Glomerular visceral epithelial cell (primary cell): ENCODE results near the gene POLD2.
A peak's percentile ranks its signal among the peaks of the same experiment; 100 is the strongest.
"Not testable (repeated sequence)": the region's sequence is repeated elsewhere in the genome, so short reads cannot be mapped to it uniquely, and the experiment has no call there.

Source experiments
- DNase-seq: peaks from one replicate; pipeline ENCODE4 v3.0.0-alpha.2; 2016; ENCODE audit errors: extremely low spot score

Gene POLD2

GRCh38 chr7:44139311-44140010 is 16.1 kb upstream of the POLD2 start:
- DNase-seq: no peak

GRCh38 chr7:44138698-44139097 is 15.3 kb upstream of the POLD2 start:
- DNase-seq: no peak

- DNase-seq: no peak
Observed at GRCh38 chr7:44136731-44137130, 13.4 kb upstream of the POLD2 start.

GRCh38 chr7:44134943-44135628 is 11.7 kb upstream of the POLD2 start:
- no peak for DNase-seq

GRCh38 chr7:44133295-44133694 is 9.9 kb upstream of the POLD2 start:
- DNase-seq: no peak

GRCh38 chr7:44132039-44132438 is 8.7 kb upstream of the POLD2 start:
- no peak for DNase-seq

- peak; percentile 18 for DNase-seq
Observed at GRCh38 chr7:44131173-44132029, 8.1 kb upstream of the POLD2 start.

- DNase-seq: no peak
Observed at GRCh38 chr7:44128721-44129582, 5.6 kb upstream of the POLD2 start.

GRCh38 chr7:44127161-44127560 is 3.8 kb upstream of the POLD2 start:
- no peak for DNase-seq

GRCh38 chr7:44126574-44126973 is 3.2 kb upstream of the POLD2 start:
- not testable (repeated sequence) for DNase-seq

- no peak for DNase-seq
Observed at GRCh38 chr7:44124822-44125202, 1.5 kb upstream of the POLD2 start.

GRCh38 chr7:44122529-44122928 is 819 bp downstream of the POLD2 start:
- DNase-seq: no peak

- DNase-seq: no peak
Observed at GRCh38 chr7:44121761-44122420, 1.5 kb downstream of the POLD2 start.

- no peak for DNase-seq
Observed at GRCh38 chr7:44120395-44120794, 3.0 kb downstream of the POLD2 start.

GRCh38 chr7:44119829-44120380 is 3.4 kb downstream of the POLD2 start:
- no peak for DNase-seq

GRCh38 chr7:44117801-44118429 is 5.4 kb downstream of the POLD2 start:
- DNase-seq: no peak

GRCh38 chr7:44116789-44117666 is 6.3 kb downstream of the POLD2 start:
- DNase-seq: no peak

GRCh38 chr7:44116087-44116788 is 7.1 kb downstream of the POLD2 start:
- DNase-seq: no peak
